Measurements from ENCODE around the gene KRTAP10-1.
"Not testable (repeated sequence)": the region's sequence is repeated elsewhere in the genome, so short reads cannot be mapped to it uniquely, and the experiment has no call there.

Gene KRTAP10-1

DNA sequence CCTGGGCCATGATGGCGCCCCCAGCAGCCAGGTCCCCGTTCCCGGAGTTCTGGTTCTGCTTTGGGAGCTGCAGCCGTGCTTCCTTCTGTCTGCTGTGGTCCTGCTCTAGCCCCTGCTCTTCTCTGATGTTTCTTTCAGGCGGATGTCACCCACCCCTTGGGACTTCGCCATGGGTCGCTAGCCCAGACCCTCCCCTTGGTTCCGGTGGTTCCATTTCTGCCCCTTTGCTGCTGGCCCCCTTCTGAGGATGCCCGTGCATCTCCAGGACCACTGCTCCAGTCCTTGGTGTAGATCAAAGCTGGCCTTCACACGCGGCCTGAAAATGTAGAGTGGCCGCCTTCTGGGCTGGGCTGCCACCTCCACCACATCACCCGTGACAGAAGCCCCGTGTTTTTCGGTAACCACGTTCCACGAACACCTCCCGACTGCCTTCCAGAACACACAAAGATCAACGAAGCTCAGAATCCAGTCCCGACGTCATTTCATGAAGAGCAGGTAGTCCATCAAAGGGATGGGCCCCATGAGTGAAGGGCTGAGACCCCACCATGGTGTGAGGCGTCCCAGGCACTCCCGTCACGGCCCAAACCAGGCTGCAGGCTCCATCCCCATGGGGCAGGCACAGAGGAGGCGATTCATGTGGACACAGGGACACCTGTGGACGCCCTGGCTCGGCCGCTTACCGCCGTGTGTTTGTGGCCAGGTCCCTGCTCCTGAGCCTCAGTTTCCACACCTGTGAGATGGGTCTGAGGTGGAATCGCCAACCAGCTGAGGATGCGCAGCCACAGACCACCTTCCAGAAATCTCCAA lies 24.4 kb downstream of the KRTAP10-1 start:
- no peak for DNase-seq (ENCODE audit: low spot score)

DNA sequence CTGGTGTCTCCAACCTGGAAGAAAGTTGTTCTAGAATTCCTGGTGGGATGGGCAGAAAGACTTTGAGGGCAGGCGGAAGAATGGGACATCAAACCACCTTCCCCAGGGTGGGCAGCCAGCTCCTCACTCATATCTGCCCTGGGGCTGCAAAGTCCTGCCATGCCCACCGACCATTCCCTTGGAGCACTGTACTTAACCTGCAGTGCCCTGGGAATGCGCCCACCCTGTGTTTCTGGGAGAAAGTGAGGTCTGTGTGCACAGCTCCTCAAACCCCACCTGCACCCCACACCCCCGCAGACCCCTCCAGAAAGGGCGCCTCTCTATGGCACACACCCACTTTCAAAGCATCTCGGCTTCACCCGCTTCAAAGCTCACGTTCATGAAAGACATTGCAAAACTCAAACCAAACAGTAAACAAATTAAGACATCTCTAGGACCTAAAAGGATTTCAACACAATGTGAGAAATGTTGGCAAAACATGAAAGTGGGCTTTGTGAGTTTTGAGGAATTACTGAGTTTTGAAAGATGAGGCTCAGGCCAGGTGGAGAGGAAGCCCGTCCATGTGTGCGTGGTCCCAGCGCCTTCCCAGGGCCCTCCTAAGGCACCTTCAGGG lies 25.1 kb downstream of the KRTAP10-1 start:
- no peak for DNase-seq (ENCODE audit: low spot score)

DNA sequence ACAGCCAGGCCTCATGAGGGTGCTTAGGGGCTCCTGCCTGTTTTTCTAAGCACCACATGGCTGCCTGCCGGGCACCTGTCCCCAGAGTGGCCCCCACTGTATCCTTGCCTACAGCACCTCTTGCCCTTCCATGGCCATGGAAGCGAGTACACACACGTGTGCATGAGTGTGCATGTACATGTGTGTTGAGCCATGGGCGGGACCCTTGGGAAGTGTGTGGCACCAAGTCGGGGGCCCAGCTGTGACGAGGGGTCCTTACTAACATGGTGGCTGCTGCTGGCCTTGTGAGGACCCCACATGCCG lies 25.8 kb downstream of the KRTAP10-1 start:
- DNase-seq (ENCODE audit: low spot score), result no peak

DNA sequence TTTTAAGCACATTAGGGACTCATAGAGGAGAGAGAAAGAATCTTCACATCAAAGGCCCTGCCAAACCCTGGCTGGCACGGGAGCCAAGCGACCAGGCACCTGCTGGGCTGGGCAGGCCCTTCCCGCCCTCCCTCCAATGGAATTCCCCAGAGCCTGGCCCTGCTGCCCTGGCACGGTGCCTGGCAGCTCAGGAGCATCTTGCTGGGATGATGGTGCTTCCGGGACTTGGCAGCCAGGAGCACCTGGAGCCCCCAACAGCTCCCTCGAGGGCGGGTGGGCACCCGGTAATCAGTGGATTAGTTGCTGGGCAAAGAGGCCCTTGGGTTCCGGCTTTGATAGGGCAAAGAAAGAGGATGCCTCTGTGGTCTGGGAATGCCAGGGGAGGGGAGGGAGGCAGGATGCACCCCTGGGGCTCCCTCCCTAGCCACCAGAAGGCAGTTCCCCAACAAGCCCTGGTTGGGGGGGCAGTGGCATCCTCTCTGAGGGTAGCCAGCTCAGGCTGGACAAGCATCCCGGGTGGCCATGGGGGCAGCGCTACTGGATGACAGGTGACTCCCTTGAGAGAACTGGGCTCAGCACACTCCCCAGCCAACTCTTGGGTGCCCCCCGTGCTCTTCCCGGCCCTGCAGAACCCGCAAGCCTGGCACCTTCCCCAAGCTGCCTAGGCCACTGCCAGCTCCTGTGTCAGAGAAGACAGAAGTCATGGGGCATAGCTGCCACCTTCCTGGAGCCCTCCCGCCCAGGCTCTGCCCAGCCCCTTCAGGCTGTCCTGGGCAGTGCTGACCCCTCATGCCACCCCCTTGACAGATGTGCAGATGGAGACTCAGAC lies 26.4 kb downstream of the KRTAP10-1 start:
- DNase-seq (ENCODE audit: low spot score), result no peak

DNA sequence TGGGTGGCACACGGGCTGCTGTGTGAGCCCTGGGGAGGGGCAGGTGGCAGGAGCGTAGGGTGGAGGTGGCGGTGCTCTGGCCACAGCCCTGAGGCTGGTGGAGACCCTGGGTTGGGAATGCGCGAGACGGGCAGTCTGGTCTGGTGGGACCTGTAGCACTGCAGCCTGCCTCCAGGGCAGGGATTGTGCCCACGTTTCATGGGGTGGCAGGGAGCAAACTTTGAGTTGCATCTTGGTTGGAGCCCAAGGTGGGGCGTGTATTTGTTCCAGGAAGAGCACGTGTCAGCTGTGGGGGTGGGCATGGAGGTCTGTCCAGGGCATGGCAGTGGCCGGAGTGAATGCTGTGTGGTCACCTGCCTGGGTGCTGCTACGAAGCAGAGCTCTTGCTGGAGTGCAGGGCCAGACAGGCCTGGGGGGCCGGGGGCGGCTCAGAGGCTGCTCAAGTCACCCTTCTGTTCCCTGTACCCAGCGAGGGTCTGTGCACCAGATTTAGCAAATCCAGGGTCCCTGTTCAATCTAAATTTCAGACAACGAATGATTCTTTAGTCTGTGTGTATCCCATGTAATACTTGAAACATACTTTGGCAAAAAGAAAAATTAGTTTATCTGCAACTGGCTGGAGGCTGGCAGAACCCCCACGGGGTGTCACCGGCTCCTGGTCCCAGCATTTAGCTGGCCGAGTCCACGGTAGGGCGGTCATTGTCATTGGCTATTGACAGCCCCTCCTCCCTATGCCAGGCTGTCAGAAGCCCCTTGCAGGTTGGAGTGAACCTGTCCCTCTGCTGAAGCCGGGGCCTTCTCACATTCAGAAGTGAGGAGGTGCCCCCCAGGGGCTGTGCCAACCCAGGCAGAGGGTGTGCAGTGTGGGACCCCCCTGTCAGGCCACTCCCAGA lies 27.3 kb downstream of the KRTAP10-1 start:
- DNase-seq (ENCODE audit: low spot score), result no peak

DNA sequence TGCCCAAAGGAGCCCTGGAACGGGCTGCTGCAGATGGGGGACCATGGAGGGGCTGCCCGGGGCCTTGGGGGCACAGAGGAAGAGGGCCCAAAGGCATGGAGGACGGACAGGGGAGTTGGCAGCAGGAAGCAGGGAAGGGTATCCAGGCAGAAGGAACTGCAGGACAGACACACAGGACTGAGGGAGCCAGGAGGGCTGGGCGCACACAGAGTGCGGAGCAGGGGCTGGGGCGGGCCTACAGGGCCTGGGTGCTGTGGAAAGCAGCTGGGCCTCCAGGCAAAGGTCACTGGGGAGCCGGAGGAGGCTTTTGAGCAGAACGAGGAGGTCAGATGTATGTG lies 28.1 kb downstream of the KRTAP10-1 start:
- no peak for DNase-seq (ENCODE audit: low spot score)

DNA sequence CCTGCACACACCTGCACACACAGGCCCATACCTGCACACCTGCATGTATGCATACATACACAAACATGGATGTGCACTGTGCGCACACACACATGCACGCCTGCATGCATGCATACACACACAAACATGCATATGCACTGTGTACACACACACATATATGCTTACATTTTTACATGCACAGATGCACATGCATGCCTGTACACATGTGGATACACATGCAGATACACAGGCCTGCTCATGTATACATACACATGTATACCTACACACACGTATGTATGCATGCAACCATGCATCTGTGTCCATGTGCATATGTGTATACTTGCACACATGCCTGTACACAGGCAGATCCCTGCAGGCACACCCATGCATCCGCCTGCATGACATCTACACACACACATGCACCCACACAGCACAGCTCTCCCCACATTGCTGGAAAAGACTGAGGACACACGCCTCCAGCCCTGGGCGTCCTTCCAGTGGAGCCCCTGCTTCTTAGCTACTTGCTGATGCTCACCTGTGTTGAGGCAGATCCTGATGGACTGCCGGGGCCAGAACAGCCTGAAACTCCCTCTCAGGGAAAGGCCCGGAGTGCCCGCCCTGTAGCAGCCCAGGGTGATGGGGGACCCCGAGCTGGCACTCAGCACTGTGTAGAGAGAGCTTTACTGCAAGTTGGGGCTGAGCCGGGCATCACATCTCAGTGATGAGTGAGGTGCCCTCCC lies 28.6 kb downstream of the KRTAP10-1 start:
- no peak for DNase-seq (ENCODE audit: low spot score)

DNA sequence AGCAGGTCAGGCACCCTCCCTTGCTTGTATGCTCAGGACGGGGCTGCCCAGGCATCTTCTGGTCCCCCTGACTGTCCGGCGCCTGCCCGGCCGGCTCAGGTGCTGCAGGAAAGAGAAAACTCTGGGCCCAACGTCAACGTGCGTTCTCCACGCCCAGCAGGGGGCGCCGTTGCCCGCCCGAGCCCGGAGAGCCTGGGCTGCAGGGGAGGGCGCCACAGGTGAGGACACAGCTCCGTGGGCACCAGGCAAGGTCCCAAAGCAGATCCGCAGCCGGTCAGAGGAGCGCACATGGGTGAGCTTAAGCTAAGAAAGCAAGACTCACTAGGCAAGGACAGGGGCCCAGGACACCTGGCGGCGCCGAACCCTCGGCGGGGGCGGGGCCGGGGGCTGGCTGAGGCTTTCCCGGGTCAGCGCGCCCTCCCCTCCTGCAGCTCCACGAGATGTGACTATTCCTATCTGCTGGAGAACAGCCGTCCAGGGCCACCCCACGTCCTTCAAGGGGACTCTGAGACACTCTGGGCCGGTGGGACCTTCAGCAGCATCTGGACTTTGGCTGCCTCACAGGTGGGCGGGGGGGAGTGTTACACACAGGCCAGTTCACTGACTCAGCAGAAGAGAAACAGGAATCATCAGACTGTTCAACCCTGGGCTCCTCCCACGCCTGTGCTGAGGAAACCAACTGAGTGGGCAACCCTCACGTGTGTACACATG lies 29.3 kb downstream of the KRTAP10-1 start:
- DNase-seq (ENCODE audit: low spot score), result no peak

DNA sequence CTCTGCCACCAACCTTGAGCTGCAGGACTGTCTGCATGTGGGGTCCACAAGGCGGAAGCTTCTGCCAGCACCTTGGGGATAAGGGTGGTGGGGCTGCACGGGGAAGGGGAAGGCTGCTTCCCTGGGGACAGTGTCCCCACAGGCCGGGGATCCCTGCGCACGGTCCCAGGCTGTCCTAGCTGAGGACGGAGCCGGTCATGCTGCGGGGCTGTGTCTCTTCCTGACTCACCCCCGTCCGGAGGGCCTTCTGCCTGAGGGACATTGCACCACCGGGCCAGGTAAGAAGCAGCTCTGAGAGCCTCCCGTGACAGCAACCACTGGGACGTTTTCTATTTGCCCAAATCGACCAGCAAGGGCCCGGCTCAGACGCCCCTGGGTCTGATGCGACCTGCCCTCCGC lies 29.9 kb downstream of the KRTAP10-1 start:
- DNase-seq (ENCODE audit: low spot score), result no peak

DNA sequence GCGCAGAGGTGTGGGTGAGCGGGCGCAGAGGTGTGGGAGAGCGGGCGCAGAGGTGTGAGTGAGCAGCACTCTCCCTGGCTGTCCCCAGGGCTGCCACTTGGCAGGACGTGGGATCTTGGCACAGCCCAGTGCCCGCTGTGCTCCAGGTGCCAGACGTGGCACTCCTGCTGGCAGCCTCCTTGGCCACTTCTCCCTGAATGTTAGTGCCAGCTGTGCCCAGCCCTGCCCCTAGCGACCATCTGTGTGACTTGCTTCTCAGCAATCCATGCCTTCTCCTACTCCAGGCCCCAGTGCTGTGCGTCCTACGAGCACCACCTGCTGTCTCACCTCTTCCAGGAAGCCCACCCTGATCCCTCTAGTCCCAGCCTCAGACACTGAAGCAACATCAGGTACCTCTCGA lies 30.5 kb downstream of the KRTAP10-1 start:
- no peak for DNase-seq (ENCODE audit: low spot score)

DNA sequence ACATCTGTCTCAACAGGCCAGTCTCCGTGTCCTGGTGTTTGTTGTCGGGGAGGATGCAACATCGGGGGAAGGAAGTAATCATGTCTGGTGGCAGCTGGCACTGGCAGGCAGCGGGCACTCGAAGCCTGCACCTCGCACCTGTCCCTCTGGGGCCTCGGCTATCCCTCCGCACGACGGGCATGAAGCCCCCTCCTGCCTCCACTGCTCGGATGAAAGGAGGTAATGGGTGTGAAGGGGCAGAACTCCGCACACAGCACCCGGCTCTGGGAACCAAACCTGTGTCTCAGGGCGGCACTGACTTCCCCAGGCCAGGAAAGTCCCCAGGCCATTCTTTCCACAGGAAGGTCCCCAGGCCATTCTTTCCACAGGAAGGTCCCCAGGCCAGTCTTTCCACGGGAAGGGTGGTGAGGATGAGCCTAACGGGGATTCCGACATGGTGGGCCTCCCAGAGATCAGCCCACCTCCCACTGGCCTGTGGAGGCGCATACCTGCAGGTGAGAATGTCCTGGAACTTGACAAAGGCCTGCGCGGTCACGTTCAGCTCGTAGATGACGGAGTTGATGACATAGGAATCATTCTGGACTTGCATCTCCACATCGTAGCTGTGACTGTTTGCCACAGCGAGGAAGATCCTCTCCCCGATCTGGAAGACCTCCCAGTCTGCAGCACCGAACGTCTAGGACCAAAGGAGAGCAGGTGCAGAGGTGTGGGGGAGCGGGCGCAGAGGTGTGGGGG lies 31.1 kb downstream of the KRTAP10-1 start:
- no peak for DNase-seq (ENCODE audit: low spot score)

DNA sequence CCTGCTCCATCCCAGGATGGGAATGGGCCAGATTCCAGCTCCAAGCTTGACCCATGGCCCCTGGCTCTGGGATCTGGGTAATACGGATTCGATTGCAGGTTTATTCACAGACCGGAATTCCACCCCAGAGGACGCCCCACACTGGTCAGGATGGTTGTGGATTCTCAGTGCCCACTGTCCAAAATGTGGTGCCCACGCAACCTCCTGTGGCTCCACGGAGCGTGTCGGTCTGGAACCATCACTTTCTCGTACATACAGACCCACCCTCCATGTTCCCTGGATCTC lies 31.6 kb downstream of the KRTAP10-1 start:
- no peak for DNase-seq (ENCODE audit: low spot score)

DNA sequence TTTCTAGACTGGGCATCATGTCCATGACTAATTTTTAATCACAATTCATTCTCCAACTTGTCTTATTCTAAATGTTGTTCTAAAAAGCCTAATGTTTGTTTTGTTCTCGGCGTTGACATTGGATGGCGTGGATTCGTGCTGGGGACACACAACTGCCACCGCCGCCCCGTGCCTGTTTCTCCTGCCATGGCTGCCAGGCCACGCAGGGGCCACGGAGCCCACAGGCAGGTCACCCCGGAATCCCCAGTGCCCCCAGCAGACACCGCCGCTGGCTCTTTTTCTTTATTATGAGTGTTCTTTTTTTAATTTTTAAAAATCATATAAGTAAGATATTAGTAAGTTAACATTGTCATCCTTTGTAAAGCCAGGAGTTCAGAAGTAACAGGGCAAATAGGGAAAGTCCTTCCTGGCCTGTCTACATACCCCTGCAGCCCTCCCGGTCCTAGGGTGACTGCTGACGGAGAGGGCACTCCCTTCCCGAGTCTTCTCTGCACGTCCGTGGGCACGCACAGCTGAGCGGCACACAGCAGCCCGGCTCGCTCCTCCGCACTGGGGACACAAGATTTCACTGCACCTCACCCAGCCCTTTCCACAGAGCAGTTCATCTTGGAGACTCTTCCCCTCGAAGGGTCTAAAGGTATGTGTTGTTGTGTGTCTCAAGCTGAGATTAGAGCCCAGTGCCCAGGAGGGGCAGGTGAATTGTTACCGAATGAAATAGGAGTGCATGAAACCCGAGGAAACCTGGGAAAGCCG lies 32.1 kb downstream of the KRTAP10-1 start:
- DNase-seq (ENCODE audit: low spot score), result no peak

DNA sequence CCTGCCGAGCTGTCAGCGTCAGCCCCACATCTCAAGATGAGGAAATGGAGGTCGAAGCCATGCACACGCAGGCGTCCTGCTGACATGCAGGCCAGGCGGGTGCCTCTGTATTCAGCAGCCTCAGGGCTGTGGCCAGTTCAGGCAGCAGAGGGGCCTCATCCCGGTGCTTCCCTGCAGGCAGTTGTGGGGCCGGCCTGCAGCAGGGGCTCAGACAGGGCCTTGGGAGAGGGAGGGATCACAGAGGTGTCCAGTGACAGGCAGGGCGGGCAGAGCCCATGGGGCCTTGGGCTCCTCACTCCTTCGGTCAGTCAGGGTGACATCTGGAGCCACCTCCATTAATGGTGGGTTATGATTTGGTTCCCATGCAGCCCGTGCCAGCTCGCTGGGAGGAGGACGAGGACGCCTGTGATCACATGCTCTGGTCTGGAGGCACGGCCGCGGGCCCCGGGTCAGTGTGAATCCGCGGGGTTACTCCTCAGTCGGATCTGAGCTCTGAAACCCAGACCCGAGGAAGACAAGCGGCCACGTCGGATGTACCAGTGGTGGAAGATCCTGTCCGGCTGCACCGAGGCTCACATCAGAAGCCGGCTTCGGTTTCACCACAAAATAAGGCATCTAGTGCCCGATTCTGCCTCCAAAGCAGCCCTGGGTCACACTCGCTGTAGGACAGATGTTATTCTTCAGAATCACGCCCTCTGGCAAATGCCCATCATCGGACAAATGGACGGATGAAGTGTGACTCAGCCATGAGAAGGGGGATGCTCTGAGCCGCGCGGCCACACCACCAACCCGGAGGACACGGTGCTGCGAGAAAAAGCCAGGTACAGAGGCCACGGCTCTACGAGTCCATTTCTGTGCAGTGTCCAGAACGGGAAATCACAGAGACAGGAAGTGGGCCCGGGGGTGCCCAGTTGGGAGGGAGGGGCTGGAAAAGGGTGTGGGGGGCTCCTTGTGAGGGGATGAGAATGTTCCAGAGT lies 33.4 kb downstream of the KRTAP10-1 start:
- no peak for DNase-seq (ENCODE audit: low spot score)

DNA sequence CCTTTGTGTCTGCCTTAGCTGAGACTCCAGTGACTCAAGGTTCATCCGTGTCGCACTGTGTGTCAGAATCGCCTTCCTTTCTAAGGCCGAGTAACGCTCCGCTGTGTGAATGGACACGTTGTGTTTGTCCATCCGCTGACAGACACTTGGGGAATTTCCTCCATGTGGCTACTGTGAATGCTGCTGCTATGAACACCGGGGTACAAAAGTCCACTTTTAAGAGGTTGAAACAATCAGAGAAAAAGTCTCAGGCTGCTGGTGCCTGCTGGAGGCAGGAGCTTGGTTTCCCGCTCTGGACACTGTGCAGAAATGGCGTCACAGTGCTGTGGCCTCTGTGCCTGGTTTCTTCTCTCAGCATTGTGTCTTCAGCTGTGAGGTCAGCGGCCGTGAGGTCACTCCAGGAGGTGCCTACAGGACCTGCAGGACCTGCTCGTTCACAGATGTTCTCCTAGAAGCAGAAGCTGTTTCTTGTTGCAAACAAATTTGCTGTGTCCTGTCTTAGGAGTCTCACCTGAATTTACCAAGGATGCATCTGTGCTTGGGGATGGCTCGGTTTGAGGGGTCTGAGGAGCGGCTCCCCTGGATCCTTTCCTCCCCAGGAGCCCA lies 34.2 kb downstream of the KRTAP10-1 start:
- DNase-seq (ENCODE audit: low spot score), result no peak

DNA sequence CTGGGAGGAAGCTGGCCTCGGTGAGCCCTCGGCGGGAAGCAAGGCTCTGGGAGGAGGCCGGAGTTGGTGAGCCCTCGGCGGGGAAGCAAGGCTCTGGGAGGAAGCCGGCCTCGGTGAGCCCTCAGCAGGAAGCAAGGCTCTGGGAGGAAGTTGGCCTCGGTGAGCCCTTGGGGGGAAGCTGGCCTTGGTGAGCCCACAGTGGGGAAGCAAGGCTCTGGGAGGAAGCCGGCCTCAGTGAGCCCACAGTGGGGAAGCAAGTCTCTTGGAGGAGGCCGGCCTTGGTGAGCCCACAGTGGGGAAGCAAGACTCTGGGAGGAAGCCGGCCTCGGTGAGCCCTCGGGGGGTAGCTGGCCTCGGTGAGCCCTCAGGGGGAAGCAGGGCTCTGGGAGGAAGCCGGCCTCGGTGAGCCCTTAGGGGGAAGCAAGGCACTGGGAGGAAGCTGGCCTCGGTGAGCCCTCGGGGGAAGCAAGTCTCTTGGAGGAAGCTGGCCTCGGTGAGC lies 36.0 kb downstream of the KRTAP10-1 start:
- DNase-seq (ENCODE audit: low spot score), result no peak

DNA sequence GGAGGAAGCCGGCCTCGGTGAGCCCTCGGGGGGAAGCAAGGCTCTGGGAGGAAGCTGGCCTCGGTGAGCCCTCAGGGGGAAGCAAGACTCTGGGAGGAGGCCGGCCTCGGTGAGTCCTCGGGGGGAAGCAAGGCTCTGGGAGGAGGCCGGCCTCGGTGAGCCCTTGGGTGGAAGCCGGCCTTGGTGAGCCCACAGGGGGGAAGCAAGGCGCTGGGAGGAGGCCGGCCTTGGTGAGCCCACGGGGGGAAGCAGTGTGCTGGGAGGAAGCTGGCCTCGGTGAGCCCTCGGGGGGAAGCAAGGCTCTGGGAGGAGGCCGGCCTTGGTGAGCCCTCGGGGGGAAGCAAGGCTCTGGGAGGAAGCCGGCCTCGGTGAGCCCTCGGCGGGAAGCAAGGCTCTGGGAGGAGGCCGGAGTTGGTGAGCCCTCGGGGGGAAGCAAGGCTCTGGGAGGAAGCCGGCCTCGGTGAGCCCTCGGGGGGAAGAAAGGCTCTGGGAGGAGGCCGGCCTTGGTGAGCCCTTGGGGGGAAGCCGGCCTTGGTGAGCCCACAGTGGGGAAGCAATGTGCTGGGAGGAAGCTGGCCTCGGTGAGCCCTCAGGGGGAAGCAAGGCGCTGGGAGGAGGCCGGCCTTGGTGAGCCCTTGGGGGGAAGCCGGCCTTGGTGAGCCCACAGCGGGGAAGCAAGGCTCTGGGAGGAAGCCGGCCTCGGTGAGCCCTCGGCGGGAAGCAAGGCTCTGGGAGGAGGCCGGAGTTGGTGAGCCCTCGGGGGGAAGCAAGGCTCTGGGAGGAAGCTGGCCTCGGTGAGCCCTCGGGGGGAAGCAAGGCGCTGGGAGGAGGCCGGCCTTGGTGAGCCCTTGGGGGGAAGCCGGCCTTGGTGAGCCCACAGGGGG lies 36.7 kb downstream of the KRTAP10-1 start:
- DNase-seq (ENCODE audit: low spot score), result not testable (repeated sequence)

All from left forelimb (tissue), 1 donor.